NCI-H460 (cell line): ENCODE results near the gene PPP5C. TPM values are rescaled to one million over a fixed set of nuclear protein-coding genes. Genes with fewer than 3 reads are reported as not detected.
"Not testable (repeated sequence)": the region's sequence is repeated elsewhere in the genome, so short reads cannot be mapped to it uniquely, and the experiment has no call there.

Experiments used
- DNase-seq: peaks from one replicate; pipeline ENCODE4 v3.0.0-alpha.2; 2016; ENCODE audit warnings: low read depth; ENCODE audit errors: extremely low read depth
- polyA plus RNA-seq: library from polyadenylated mRNA; depleted of rRNA; stranded (reverse); fragments of >200 nt; gene quantifications from 2 replicates; pipeline ENCODE4 v1.2.3, GENCODE V29; 2014; cell fraction: nucleus; rRNA removed
- total RNA-seq: library from RNA; depleted of rRNA; stranded (reverse); fragments of >200 nt; shearing (Covaris generic); gene quantifications from 2 replicates; pipeline ENCODE4 v1.2.3, GENCODE V29; 2014; rRNA removed

The PPP5C gene, protein sequence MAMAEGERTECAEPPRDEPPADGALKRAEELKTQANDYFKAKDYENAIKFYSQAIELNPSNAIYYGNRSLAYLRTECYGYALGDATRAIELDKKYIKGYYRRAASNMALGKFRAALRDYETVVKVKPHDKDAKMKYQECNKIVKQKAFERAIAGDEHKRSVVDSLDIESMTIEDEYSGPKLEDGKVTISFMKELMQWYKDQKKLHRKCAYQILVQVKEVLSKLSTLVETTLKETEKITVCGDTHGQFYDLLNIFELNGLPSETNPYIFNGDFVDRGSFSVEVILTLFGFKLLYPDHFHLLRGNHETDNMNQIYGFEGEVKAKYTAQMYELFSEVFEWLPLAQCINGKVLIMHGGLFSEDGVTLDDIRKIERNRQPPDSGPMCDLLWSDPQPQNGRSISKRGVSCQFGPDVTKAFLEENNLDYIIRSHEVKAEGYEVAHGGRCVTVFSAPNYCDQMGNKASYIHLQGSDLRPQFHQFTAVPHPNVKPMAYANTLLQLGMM
- 35.0 and 41.2 TPM in 2 replicates for total RNA-seq
- 67.6 and 84.3 TPM in 2 replicates for polyA plus RNA-seq

DNA sequence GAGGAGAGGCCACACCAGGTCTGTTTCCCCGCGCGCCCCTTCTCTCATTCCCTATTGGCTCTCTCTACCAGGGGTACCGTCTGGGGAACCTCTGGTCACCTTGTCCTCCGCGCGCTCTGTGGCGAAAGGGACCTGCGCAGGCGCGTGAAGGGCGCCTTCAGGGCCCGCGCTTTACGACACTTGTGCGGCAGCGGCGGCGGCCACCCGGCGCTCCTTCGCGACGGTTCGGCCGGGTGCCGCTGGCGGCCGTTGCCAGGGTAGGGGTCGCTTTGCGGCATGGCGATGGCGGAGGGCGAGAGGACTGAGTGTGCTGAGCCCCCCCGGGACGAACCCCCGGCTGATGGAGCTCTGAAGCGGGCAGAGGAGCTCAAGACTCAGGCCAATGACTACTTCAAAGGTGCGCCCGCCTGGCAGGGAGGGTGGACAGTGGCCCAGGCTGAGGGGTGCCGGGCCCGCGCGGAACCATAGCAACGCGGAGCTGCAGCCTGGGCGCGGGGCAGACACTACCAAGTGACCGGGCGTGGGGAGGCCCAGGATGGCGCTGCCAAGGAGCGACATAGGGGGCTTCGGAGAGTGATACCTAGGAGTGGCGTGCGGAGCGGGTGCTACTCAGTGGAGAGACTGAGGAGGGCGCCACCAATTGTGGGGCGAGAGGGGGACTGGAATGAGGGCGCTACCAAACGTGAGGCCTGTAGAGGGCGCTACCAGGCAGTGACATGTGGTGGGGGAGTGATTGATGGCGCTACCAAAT lies at the start of gene PPP5C:
TSS of gene PPP5C (plus strand) at position 267 of the 751 bp plus-strand sequence. CDS start at position 277, 10 bp downstream.
- peak; percentile 85 for DNase-seq

DNA sequence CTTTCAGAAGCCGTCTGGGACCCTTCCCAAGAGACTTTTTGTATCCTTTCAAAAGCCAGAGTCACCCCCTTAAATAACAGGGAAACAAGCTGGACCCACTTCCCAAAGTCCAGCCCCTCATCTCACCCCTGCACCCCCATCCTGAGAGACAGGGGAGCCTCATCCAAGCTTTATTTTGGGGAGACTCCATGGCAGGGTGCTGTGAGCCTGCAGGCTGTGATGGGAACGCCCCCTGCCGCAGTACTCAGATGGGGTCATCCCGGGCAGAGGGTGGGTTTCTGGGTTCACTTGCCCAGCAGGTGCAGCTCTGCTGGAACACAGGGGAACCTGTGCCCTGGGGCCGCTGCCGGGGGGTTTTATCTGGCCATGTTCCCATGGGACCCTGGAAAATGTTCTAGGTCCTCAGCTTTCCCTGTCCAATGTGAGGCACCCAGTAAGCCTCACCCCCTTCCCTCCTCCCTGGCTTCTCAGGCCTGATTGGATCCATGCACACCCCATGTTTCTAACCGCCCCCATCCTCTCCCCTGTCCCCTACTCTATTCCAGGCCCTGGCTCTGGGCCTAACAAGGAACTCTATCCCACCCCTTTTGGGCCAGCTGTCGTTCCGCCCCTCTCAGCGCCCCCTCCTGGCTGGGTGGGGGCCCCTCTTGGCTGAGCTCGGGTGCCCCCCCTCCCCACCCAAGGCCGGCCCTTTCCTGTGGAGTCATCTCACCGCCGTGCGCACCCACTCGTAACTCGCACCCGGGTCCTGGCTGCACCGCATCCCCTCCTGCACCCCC lies 49.0 kb upstream of the PPP5C start:
- no peak for DNase-seq

DNA sequence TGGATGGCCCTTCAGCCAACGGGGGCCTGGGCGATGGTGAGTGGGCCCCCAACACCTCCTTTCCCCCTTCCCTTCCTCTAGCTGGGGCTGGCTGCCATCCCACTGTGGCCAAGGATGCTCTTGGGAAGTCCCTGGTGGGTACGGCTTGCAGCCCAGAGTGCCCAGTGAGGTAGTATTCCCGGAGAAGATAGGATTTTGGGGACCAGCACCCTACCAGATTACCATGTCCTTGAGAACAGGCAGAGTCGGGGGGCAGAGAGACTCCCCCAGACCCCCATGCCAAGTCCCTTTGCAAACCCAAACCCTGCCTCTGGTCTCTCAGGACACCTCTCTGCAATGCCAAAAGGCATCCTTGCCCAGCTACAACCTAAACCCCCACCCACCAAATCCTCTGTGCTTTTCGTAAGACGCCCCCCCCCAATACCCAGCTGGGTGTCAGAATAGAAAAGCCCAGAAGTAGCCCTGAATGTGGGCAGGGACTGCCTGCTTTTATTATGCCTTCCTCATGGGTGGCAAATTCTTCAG lies 48.3 kb upstream of the PPP5C start:
- no peak for DNase-seq

DNA sequence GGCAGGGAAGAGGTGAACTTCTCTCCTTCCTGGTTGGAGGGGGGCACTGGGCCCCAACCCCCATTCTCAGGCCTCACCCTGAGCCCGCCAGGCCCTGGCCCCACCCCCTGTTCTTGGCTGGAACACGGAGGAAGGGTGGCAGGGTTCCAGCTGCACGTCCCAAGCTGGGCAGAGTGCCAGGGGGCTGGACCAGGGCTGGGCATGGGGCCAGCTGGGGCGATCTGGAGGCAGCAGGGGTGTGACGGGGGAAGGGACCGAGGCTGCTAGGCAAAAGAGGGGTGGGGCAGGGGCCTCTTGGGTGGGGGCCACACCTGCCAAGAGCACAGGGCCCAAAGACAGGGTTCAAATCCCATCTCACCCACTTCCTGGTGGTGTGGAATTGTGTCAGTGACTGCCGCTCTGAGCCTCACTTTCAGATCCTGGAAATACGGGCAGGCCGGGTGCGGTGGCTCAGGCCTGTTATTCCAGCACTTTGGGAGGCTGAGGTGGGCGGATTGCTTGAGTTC lies 47.8 kb upstream of the PPP5C start:
- DNase-seq, result peak; percentile 36

DNA sequence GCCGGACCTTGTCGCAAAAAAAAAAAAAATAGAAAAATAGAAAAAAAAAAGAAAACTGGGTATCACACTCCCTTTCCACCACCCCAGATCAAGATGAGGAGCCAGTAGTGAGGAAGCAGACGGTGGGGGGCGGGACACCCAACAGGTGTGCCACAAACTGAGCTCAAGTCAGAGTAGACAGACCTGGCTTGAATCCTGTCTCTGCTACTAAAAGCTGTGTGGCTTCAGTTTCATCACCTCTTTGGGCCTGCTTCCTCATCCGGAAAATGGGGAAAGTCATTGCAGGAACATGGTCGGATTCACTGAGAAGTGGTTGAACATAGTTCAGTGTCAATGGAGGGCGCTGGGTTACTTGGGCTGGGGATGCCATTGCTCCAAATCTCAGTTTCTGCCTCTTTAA lies 47.2 kb upstream of the PPP5C start:
- no peak for DNase-seq

DNA sequence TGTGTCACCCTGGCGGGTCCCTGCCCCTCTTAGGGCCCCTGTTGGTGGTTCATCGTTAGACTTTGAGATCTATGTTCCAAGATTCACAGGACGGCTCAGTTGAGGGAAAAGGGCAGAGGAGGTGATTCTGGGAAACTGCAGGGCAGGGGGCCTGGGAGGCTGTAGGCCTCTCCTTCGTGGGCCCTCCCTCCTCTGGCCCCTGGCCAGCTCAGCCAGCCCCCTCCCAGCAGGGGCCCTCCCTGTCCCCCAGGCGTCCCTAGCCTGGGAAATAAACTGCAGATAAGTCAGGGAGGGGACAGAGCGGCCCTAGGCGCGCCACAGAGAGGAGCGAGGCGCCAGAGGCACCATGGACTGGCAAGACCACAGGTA lies 43.6 kb upstream of the PPP5C start:
- no peak for DNase-seq

DNA sequence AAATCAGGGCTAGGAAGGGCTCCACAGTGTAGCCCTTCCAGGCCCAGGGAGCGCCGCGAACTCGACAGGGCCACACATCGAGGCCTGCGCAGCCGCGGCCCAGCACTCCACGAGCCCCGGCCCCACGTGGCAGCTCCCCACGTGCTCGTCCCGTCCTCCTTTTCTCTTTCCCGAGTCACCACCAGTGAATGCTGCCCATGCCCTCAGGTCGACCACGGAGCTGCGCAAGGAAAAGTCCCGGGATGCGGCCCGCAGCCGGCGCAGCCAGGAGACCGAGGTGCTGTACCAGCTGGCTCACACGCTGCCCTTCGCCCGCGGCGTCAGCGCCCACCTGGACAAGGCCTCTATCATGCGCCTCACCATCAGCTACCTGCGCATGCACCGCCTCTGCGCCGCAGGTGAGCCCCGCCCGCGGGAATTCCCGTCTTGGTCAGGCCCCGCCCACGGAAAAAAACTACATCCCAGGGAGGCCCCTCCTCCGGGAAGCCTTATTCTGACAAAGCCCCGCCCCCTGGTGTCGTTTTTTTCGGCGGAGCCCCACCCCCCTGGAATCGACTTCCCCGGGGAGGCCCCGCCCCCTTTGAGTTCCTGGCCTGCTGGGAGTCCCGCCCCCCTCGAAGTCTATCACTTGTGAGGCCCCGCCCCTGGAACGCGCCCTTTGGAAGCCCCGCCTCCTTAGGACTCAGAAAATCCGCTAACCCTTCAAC lies 43.0 kb upstream of the PPP5C start:
- no peak for DNase-seq

DNA sequence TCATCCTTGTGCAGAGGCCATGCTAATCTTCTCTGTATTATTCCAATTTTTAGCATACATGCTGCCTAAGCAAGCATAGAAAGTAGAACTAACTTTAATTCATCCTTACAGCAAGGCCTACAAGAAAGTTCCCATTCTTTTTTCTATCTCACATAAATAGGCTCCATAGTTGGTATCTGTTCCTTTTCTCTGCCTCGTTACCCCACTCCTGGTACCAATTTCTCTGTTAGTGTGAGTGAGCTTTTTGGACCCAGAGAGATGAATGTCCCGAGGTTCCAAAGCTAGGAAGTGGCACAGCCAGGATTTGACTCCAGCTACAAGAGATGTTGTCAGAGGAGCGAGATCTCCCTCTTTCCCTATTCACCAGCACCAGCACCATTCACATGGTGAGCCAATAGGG lies 40.4 kb upstream of the PPP5C start:
- no peak for DNase-seq

DNA sequence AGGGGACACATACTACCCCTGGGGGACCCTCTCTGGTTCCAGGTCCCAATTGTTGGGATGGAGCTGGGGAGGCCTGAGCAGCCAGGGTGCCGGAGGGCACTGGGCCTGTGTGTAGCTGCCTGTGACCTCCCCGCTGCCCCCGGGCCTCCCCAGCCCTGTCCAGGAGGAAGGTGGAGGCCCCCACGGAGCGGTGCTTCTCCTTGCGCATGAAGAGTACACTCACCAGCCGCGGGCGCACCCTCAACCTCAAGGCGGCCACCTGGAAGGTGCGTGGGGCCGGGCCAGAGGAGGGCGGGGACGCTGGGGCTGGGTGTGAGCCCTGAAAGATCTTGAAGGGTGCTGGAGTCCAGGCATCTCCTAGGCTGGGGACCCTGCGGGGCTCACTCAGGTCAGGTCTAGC lies 38.4 kb upstream of the PPP5C start:
- no peak for DNase-seq

DNA sequence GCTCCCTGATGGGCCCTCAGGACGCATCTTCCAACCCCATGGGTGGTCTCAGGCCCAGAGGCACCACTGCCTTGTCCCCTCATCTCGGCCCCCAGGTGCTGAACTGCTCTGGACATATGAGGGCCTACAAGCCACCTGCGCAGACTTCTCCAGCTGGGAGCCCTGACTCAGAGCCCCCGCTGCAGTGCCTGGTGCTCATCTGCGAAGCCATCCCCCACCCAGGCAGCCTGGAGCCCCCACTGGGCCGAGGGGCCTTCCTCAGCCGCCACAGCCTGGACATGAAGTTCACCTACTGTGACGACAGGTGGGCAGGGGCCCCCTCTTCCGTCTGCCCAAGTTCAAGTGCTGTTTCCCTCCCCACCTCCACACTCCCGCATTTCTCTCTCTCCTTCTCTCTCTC lies 37.8 kb upstream of the PPP5C start:
- DNase-seq, result no peak

DNA sequence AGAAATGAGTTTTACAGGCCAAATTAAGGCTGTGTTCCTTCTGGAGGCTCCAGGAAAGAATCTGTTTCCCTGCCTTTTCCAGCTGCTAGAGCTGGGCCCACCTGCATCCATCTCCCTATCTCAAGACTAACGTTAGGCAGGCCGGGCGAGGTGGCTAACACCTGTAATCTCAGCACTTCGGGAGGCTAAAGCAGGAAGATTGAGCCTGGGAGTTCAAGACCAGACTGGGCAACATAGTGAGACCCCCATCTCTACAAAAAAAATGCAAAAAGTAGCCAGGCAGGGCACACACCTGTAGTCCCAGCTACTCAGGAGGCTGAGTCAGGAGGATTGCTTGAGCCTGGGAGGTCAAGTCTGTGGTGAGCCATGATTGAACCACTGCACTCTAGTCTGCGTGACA lies 35.4 kb upstream of the PPP5C start:
- no peak for DNase-seq

DNA sequence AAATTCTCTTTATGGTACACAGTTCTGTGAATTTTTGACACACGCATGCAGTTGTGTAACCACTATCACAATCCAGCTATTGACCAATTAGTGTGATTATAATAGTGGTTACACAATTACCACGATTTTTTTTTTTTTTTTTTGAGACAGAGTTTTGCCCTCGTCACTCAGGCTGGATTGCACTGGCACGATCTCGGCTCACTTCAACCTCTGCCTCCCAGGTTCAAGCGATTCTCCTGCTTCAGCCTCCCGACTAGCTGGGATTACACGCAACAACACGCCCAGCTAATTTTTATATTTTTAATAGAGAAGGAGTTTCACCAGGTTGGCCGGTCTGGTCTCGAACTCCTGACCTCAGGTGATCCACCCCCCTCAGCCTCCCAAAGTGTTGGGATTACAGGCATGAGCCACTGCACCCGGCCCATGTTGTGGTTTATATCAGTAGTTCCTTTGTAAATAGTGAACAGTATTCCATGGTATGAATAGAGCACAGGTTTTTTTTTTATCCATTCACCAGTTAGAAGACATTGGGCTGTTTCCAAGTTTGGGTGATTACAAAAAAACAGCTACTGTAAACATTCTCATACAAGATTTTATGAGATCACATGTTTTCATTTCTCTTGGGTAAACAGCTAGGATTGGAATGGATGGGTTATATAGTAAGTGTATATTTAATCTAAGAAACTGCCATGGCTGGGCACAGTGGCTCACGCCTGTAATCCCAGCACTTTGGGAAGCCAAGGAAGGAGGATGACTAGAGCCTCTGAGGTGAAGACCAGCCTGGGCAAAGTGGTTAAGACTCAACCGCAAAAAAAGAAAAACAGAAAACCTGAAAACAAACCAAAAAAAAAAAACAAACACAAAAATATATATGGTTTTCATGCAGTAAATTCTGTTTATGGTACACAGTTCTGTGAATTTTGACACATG lies 33.1 kb upstream of the PPP5C start:
- DNase-seq, result peak; percentile 68

DNA sequence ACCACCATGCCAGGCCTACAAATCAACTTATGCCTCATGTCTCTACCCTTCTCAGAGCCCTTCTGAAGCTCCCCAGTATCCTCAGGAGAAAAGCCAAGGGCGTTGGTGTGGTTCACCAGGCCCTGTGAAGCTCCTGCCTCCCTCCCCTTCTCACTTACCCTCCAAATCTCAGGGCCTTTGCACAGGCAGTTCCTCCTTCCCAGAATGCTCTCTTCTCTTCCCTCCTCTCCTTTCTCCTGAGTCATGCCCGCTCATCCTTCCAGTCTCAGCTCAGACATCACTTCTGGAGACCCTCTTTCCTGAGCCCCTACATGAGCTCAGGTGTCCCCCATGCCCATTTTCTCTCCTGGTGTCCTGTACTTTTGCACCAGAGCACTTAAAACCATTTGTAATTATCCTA lies 29.5 kb upstream of the PPP5C start:
- DNase-seq, result peak; percentile 5

DNA sequence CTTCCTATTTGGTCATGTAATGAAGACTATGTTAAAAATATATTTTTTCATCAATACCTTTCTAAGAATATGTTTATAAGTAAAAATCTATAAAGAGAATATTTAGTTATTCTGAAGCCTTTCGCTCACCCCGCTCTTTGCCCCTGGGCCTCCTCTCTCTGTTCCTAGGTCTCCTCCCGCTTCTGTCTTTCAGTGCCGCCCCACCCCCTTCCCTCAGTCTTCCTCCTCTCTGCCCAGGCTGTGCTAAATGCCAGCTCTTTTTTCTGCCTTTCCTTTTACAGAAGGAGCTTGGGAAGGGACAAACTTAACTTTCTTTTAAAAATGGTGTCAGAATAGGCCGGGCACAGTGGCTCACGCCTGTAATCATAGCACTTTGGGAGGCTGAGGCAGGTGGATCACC lies 27.3 kb upstream of the PPP5C start:
- DNase-seq, result no peak

DNA sequence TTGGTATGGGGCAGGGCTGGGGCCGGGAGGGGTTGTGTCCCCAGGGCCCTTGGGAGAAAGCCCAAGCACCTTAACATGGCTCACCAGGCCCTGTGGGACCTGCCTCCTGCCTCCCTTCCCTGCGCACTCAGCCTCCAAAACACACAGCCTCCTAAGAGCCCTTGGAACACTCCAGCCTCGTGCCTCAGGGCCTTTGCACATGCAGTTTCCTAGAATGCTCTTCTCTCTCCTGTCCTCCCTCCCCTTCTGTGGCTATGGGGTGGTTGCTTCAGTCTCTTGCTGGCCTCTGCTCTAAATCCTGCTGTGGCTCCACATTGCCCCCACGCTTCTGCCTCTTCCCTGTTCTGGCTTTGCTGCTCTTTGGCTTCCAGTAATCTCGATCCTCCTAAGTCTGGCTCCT lies 26.3 kb upstream of the PPP5C start:
- no peak for DNase-seq

DNA sequence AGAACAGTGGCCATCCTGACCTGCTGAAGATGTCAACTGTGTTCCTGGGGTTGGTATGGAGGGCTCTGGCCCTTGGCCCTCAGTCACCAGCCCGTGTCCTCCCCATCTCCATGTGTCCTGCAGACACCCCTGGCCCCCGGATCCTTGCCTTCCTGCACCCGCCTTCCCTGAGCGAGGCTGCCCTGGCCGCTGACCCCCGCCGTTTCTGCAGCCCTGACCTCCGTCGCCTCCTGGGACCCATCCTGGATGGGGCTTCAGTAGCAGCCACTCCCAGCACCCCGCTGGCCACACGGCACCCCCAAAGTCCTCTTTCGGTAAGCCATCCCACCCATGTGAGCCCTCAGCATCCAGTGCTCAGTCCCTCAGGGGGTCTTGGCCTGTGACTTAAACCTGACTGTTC lies 25.2 kb upstream of the PPP5C start:
- DNase-seq, result no peak

DNA sequence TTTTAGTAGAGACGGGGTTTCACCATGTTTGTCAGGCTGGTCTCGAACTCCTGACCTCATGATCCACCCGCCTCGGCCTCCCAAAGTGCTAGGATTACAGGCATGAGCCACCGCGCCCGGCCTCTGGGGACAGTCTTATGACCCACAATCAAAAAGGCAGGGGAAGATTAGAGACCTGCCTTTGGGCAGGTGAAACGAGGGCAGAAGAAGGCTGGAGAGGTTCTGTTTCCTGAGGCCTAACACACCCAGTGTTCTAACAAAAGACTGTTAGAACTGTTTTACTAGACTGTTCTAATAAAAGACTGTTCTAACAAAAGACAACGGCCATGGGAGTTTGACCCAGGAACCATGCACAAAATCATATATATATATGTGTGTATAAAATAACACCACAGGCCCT lies 23.7 kb upstream of the PPP5C start:
- not testable (repeated sequence) for DNase-seq

DNA sequence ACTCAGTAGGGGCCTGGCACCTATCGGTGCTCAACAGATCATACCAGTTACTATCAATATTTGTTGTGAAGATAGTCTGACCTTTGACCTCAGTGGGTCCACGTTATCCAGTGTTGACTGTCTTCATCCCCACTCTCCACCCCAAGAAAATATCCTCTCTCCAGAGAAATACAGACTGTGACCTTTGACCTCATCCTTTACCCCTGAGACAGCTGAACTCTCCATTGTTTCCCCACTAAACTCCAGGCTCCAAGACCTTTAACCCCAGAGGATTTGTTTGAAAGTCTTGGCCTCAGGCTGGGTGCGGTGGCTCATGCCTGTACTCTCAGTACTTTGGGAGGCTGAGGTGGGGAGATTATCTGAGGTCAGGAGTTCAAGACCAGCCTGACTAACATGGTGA lies 22.6 kb upstream of the PPP5C start:
- DNase-seq, result no peak

DNA sequence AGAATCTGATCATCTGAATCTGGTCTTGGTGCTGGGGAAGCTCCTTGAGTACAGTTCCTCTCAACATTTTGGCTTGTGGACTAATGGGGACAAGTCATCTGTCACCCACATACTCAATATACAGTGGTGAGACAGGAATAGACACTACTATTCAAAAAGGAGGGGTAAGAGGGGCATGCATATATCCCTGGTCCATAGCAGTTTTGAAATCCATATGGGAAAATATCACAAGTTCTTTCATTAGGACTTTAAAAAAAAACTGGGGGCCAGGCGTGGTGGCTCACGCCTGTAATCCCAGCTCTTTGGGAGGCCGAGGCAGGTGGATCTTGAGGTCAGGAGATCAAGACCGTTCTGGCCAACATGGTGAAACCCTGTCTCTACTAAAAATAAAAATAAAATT lies 20.3 kb upstream of the PPP5C start:
- DNase-seq, result no peak
